HEK293 (cell line): ENCODE results near the gene HOXC10.

ENCODE experiments used
- CTCF ChIA-PET: fragments of 350-600 bp; formaldehyde crosslinking; extraction: SDS; loops from one replicate; lab custom pipeline; 2021; ENCODE audit warnings: antibody characterized with exemption; lab: Yijun Ruan, JAX
- POLR2A ChIA-PET: fragments of 300-600 bp; formaldehyde crosslinking; extraction: SDS; loops from one replicate; lab custom pipeline; 2020; ENCODE audit warnings: antibody characterized with exemption, inconsistent platforms; lab: Yijun Ruan, JAX
- H3K27ac ChIP-seq: fragments of 200-500 bp; sonication (Bioruptor generic); 2 replicates; pipeline ENCODE4 v1.5.1; 2014; ENCODE audit warnings: low read depth, low read length, control low read depth, inconsistent platforms; ENCODE audit errors: extremely low read depth
- H3K36me3 ChIP-seq, 2 experiments: fragments of 200-500 bp in 1 of 2; sonication (Bioruptor generic) in 1 of 2; 1 replicate in 1 of 2; 2 replicates in 1 of 2; pipeline ENCODE4 v1.5.1; 2014 to 2017; ENCODE audit warnings: inconsistent platforms in 2 of 2, low read length in 2 of 2; ENCODE audit not compliant: control insufficient read depth in 2 of 2, insufficient read depth in 1 of 2
- H3K4me1 ChIP-seq: fragments of 200-500 bp; sonication (Bioruptor generic); 2 replicates; pipeline ENCODE4 v1.5.1; 2014; ENCODE audit warnings: mild to moderate bottlenecking, low read length, inconsistent platforms; ENCODE audit not compliant: control insufficient read depth, insufficient read depth
- H3K4me3 ChIP-seq: 2 replicates; pipeline ENCODE4 v1.5.1; 2011; ENCODE audit warnings: low read depth, mild to moderate bottlenecking, control low read depth, low read length, moderate library complexity
- H3K9me3 ChIP-seq: fragments of 200-500 bp; sonication (Bioruptor generic); 2 replicates; pipeline ENCODE4 v1.5.1; 2014; ENCODE audit warnings: low read depth, low read length, inconsistent platforms; ENCODE audit not compliant: control insufficient read depth, insufficient read depth
- CTCF ChIP-seq: fragments of 450-650 bp; formaldehyde crosslinking; IDR thresholded peaks from 2 replicates; pipeline ENCODE4 v1.5.1; 2016; ENCODE audit warnings: missing biosample characterization, missing genetic modification characterization
- HOXC10 ChIP-seq: sonication (generic); formaldehyde crosslinking; IDR thresholded peaks from 2 replicates; pipeline ENCODE4 v1.8.1; 2023; ENCODE audit warnings: mild to moderate bottlenecking, missing genetic modification reagents
- HOXD13 ChIP-seq: sonication (generic); formaldehyde crosslinking; IDR thresholded peaks from 2 replicates; pipeline ENCODE4 v1.8.0; 2022; ENCODE audit warnings: missing genetic modification reagents, borderline replicate concordance
- KLF16 ChIP-seq: fragments of 450-650 bp; formaldehyde crosslinking; IDR thresholded peaks from 2 replicates; pipeline ENCODE4 v1.5.1; 2017; ENCODE audit warnings: missing biosample characterization, missing genetic modification characterization
- PATZ1 ChIP-seq: fragments of 450-650 bp; formaldehyde crosslinking; IDR thresholded peaks from 2 replicates; pipeline ENCODE4 v1.5.1; 2016; ENCODE audit warnings: missing biosample characterization, missing genetic modification characterization
- PRDM1 ChIP-seq: fragments of 450-650 bp; formaldehyde crosslinking; IDR thresholded peaks from 2 replicates; pipeline ENCODE4; 2016; ENCODE audit warnings: missing biosample characterization, missing genetic modification characterization
- SP2 ChIP-seq: fragments of 450-650 bp; formaldehyde crosslinking; IDR thresholded peaks from 2 replicates; pipeline ENCODE4 v1.5.1; 2016; ENCODE audit warnings: missing biosample characterization, missing genetic modification characterization
- TCF7L2 ChIP-seq: IDR thresholded peaks from 2 replicates; pipeline ENCODE4 v1.6.1; 2011; ENCODE audit warnings: low read depth, mild to moderate bottlenecking, inconsistent platforms, low read length, moderate library complexity, borderline replicate concordance
- ZEB2 ChIP-seq: fragments of 450-650 bp; formaldehyde crosslinking; IDR thresholded peaks from 2 replicates; pipeline ENCODE4 v1.5.1; 2016; ENCODE audit warnings: missing biosample characterization, missing genetic modification characterization
- ZIC2 ChIP-seq: fragments of 450-650 bp; formaldehyde crosslinking; IDR thresholded peaks from 2 replicates; pipeline ENCODE4 v1.5.1; 2016; ENCODE audit warnings: missing biosample characterization, missing genetic modification characterization
- ZNF175 ChIP-seq: fragments of 450-650 bp; formaldehyde crosslinking; IDR thresholded peaks from 2 replicates; pipeline ENCODE4 v1.5.1; 2016; ENCODE audit warnings: missing biosample characterization, missing genetic modification characterization
- ZNF211 ChIP-seq: fragments of 450-650 bp; formaldehyde crosslinking; IDR thresholded peaks from 2 replicates; pipeline ENCODE4 v1.5.1; 2016; ENCODE audit warnings: low read depth, missing biosample characterization, missing genetic modification characterization
- ZNF292 ChIP-seq: fragments of 450-650 bp; formaldehyde crosslinking; IDR thresholded peaks from 2 replicates; pipeline ENCODE4 v1.5.1; 2016; ENCODE audit warnings: low read depth, missing biosample characterization, missing genetic modification characterization, borderline replicate concordance
- ZNF324 ChIP-seq: fragments of 450-650 bp; formaldehyde crosslinking; IDR thresholded peaks from 2 replicates; pipeline ENCODE4 v1.5.1; 2016; ENCODE audit warnings: missing biosample characterization, missing genetic modification characterization
- ZNF335 ChIP-seq: fragments of 450-650 bp; formaldehyde crosslinking; conservative IDR thresholded peaks from 2 replicates; pipeline ENCODE4 v1.5.1; 2016; ENCODE audit warnings: missing biosample characterization, missing genetic modification characterization
- ZNF426 ChIP-seq: fragments of 450-650 bp; formaldehyde crosslinking; IDR thresholded peaks from 2 replicates; pipeline ENCODE4 v1.5.1; 2017; ENCODE audit warnings: missing biosample characterization, missing genetic modification characterization, mild to moderate bottlenecking, inconsistent platforms, moderate library complexity
- ZNF449 ChIP-seq: fragments of 450-650 bp; formaldehyde crosslinking; IDR thresholded peaks from 2 replicates; pipeline ENCODE4 v1.5.1; 2017; ENCODE audit warnings: missing biosample characterization, mild to moderate bottlenecking, missing genetic modification characterization, moderate library complexity
- ZNF510 ChIP-seq: fragments of 450-650 bp; formaldehyde crosslinking; IDR thresholded peaks from 2 replicates; pipeline ENCODE4 v1.5.1; 2018; ENCODE audit warnings: mild to moderate bottlenecking, missing genetic modification characterization, missing biosample characterization; ENCODE audit not compliant: insufficient replicate concordance
- ZNF629 ChIP-seq: fragments of 450-650 bp; formaldehyde crosslinking; IDR thresholded peaks from 2 replicates; pipeline ENCODE4 v1.5.1; 2017; ENCODE audit warnings: missing biosample characterization, missing genetic modification characterization
- ZNF639 ChIP-seq: fragments of 450-650 bp; formaldehyde crosslinking; IDR thresholded peaks from 2 replicates; pipeline ENCODE4 v1.5.1; 2016; ENCODE audit warnings: missing biosample characterization, missing genetic modification characterization
- ZNF707 ChIP-seq: fragments of 450-650 bp; formaldehyde crosslinking; IDR thresholded peaks from 2 replicates; pipeline ENCODE4 v1.5.1; 2016; ENCODE audit warnings: missing biosample characterization, missing genetic modification characterization
- ZNF747 ChIP-seq: fragments of 450-650 bp; formaldehyde crosslinking; IDR thresholded peaks from 2 replicates; pipeline ENCODE4 v1.5.1; 2016; ENCODE audit warnings: missing biosample characterization, missing genetic modification characterization
- TF ChIP-seq, protein P1 (sequence below): fragments of 450-650 bp; formaldehyde crosslinking; IDR thresholded peaks from 2 replicates; pipeline ENCODE4 v1.5.1; 2016; ENCODE audit warnings: missing biosample characterization, missing genetic modification characterization

The HOXC10 gene

DNA sequence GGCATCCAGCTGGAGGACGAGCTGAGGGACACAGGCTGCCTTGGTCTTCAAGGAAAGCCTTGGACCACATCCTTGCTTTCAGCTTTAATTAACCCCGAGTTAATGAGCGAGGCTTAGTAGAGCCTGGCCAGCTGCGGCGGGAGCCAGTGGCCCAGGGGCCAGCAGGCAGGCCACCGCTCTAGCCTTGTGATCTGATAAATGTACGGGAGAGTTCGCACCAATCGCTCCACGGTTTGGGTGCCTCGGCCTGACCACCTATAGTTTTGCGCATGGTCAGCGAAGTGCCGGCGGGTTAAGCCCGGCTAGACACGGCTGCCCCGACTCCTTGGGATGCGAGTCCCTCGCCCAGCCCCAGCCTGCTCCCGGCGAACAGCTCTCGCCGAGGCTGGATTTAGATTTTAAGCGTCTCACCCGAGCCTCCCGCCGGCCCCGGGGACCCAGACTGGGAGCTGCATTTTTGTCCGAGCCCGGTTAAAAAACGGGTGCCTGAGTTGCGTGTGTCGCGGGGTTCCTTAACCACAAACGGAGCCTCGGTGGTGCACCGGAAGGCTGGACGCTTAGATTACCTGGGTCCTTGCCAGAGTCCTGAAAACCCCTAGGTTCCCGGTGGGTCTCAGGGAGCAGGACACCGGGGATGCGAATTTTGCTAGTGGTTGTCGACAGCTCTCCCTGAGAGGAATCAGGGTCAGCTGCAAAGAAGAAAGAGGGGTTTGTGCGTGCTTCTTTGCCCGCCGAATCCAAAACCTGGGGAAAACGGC, 33.2 kb upstream of the HOXC10 start (continued):
- TF ChIP-seq TCF7L2 = no peak
- no peak for TF ChIP-seq HOXC10
- TF ChIP-seq ZNF292 (tag by site-specific recombination) = no peak
- no peak for TF ChIP-seq KLF16 (tag by site-specific recombination)
- TF ChIP-seq ZNF426 (tag by site-specific recombination) = no peak
- no peak for TF ChIP-seq ZNF639 (tag by site-specific recombination)
- TF ChIP-seq ZNF629 (tag by site-specific recombination) = no peak
- TF ChIP-seq HOXD13 (CRISPR knock-in tag) = no peak
- TF ChIP-seq ZNF707 (tag by site-specific recombination) = no peak
- TF ChIP-seq, protein P1, sequence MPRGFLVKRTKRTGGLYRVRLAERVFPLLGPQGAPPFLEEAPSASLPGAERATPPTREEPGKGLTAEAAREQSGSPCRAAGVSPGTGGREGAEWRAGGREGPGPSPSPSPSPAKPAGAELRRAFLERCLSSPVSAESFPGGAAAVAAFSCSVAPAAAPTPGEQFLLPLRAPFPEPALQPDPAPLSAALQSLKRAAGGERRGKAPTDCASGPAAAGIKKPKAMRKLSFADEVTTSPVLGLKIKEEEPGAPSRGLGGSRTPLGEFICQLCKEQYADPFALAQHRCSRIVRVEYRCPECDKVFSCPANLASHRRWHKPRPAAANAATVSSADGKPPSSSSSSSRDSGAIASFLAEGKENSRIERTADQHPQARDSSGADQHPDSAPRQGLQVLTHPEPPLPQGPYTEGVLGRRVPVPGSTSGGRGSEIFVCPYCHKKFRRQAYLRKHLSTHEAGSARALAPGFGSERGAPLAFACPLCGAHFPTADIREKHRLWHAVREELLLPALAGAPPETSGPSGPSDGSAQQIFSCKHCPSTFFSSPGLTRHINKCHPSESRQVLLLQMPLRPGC = no peak
- TF ChIP-seq, all 188 proteins: peak for 0

GRCh38 chr12:53952335-53952694, 32.6 kb upstream of the HOXC10 start:
- TF ChIP-seq ZNF175 (tag by site-specific recombination) (no peak), ZNF510 (tag by site-specific recombination) (no peak), PATZ1 (tag by site-specific recombination) (no peak), ZIC2 (tag by site-specific recombination) (no peak), ZNF211 (tag by site-specific recombination) (no peak)
- TF ChIP-seq, all 188 proteins: peak for 0
- peaks cover 5% of the 10 kb centered on the region; the same call in 1 of the 2 replicates for H3K4me1 ChIP-seq
- H3K4me3 ChIP-seq = no peak overlapping the region
- H3K36me3 ChIP-seq = no peaks in the 10 kb centered on the region
- ChIA-PET POLR2A (interaction anchor here (1.2 kb wide), 1 partner anchor 14 kb away, joined by 9 read pairs; the partner anchor contains the start of gene HOXC13), CTCF (interaction anchor here (0.6 to 1.7 kb wide), 8 partner anchors 11 to 262 kb away, joined by 3 to 5 read pairs (median 3); no protein-coding TSS in a partner anchor)
- H3K9me3 ChIP-seq = no peaks in the 10 kb centered on the region
- no peak overlapping the region for H3K27ac ChIP-seq

DNA sequence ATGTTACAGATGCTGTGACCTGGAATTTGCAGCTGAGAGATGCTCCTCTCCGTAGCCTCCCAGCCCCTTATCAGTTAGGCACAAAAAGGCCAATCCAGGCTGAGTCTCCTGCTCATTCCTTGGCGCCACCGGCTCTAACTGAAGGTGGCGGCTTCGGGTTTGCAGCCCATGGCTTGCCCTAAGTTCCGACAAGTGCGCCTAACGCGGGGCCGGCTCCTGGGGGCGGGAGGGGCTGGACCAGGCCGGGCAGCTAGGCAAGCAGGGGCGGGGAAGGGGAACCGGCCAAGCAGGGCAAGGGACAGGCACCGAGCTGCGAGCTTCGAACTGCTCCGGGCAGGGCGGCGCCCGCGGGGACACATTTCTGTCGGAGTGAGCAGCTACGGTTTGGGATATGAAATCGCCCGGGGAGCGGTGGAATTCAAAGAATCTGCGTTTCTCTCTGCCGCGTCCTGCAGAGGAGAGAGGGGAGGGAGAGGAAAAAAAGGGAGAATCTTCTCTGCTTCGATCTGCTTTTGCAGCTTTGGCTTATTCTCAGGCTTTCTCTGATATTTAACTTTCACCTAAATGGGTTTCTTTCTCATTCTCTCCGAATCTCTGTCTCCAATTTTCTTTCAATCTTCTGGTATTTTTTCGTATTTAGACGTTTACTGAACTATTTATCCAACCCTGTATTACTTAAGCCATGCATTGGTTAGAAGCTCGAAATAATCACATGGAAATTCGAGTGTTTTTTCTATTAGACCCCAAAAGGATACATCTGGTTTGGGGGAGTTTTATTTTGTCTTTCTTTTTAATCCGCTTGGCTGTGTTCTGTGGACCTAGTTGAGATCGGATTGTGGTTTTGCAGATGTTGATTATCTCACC, 31.8 kb upstream of the HOXC10 start:
- ChIA-PET CTCF (interaction anchor here (0.5 to 1.7 kb wide), 11 partner anchors 12 to 1737 kb away, joined by 3 to 5 read pairs (median 3); partner anchors contain the start of gene HOXC6), POLR2A (interaction anchor here (1.2 kb wide), 2 partner anchors 13 to 15 kb away, joined by 4 to 9 read pairs; partner anchors contain the start of gene HOXC13)
- no peak overlapping the region for H3K4me3 ChIP-seq
- H3K9me3 ChIP-seq = no peaks in the 10 kb centered on the region
- no peaks in the 10 kb centered on the region for H3K36me3 ChIP-seq
- peaks cover 5% of the 10 kb centered on the region; the same call in 1 of the 2 replicates for H3K4me1 ChIP-seq
- no peak overlapping the region for H3K27ac ChIP-seq
- TF ChIP-seq ZNF449 (tag by site-specific recombination) (no peak), ZNF335 (tag by site-specific recombination) (peak; percentile 40), CTCF (tag by site-specific recombination) (no peak), ZEB2 (tag by site-specific recombination) (no peak), PRDM1 (tag by site-specific recombination) (peak; percentile 93), SP2 (tag by site-specific recombination) (peak; percentile 54; the same call in 1 of the 2 replicates), ZNF324 (tag by site-specific recombination) (no peak), ZNF747 (tag by site-specific recombination) (no peak)
